IMR-90 (cell line): Measurements from ENCODE around the gene CSNK2A2. TPM values are rescaled to one million over a fixed set of nuclear protein-coding genes. Genes with fewer than 3 reads are reported as not detected.

ENCODE experiments used
- ATAC-seq: fragments of 200-7000 bp; cut with Tn5 transposase; 2 replicates; pipeline ENCODE4 v1.9.1; 2020; ENCODE audit warnings: low read depth, mild to moderate bottlenecking, moderate library complexity
- BruUV-seq: library from RNA; stranded (reverse); fragments of 400-500 nt; replicated peaks from 2 replicates; lab custom pipeline; 2021; lab: Mats Ljungman, UMichigan
- CTCF ChIA-PET: fragments of 300-600 bp; formaldehyde crosslinking; extraction: SDS; loops from one replicate; lab custom pipeline; 2021; ENCODE audit warnings: antibody characterized with exemption; lab: Yijun Ruan, JAX
- POLR2A ChIA-PET: fragments of 300-600 bp; sonication (Branson Sonifier 250); formaldehyde crosslinking; loops from one replicate; lab custom pipeline; 2022; ENCODE audit warnings: antibody characterized with exemption; ENCODE audit not compliant: unreplicated experiment; lab: Charles Lee
- DNase-seq: peaks from one replicate; pipeline ENCODE4 v3.0.0; 2013
- H2AFZ ChIP-seq: replicated peaks from 2 replicates; pipeline ENCODE3; 2013; ENCODE audit warnings: low read length, mild to moderate bottlenecking; ENCODE audit not compliant: poor library complexity
- H2AK5ac ChIP-seq: 2 replicates; pipeline ENCODE4 v1.6.1; 2013; ENCODE audit warnings: low read depth, low read length, inconsistent platforms
- H2AK9ac ChIP-seq: replicated peaks from 2 replicates; pipeline ENCODE3; 2013; ENCODE audit warnings: mild to moderate bottlenecking, low read depth, low read length, moderate library complexity; ENCODE audit not compliant: poor library complexity
- H2BK120ac ChIP-seq: 2 replicates; pipeline ENCODE4 v1.6.1; 2013; ENCODE audit warnings: low read depth, low read length, inconsistent platforms
- H2BK15ac ChIP-seq: 3 replicates; pipeline ENCODE4 v1.6.1; 2013; ENCODE audit warnings: low read depth, low read length, inconsistent platforms
- H2BK20ac ChIP-seq: 2 replicates; pipeline ENCODE4 v1.6.1; 2013; ENCODE audit warnings: low read depth, mild to moderate bottlenecking, inconsistent platforms, low read length, moderate library complexity
- H2BK5ac ChIP-seq: 2 replicates; pipeline ENCODE4 v1.6.1; 2013; ENCODE audit warnings: mild to moderate bottlenecking, low read depth, low read length, inconsistent platforms; ENCODE audit not compliant: poor library complexity, severe bottlenecking
- H3K14ac ChIP-seq: replicated peaks from 2 replicates; pipeline ENCODE4 v1.6.1; 2013; ENCODE audit warnings: low read depth, low read length, inconsistent platforms
- H3K18ac ChIP-seq: 2 replicates; pipeline ENCODE4 v1.6.1; 2013; ENCODE audit warnings: low read depth, low read length, control low read depth
- H3K23ac ChIP-seq: 2 replicates; pipeline ENCODE4 v1.6.1; 2013; ENCODE audit warnings: low read depth, low read length, inconsistent platforms
- H3K27ac ChIP-seq: 2 replicates; pipeline ENCODE4 v1.5.1; 2013; ENCODE audit warnings: mild to moderate bottlenecking, control low read depth, low read length; ENCODE audit not compliant: insufficient read depth
- H3K27me3 ChIP-seq: 2 replicates; pipeline ENCODE4 v1.6.1; 2013; ENCODE audit warnings: low read length; ENCODE audit not compliant: control insufficient read depth, insufficient read depth
- H3K36me3 ChIP-seq: 2 replicates; pipeline ENCODE4 v1.6.1; 2013; ENCODE audit warnings: low read length, mixed read lengths; ENCODE audit not compliant: control insufficient read depth, insufficient read depth
- H3K4ac ChIP-seq: 2 replicates; pipeline ENCODE4 v1.6.1; 2013; ENCODE audit warnings: low read depth, low read length, inconsistent platforms
- H3K4me1 ChIP-seq: 2 replicates; pipeline ENCODE4 v1.6.1; 2013; ENCODE audit warnings: low read length, mixed read lengths; ENCODE audit not compliant: control insufficient read depth, insufficient read depth
- H3K4me2 ChIP-seq: 2 replicates; pipeline ENCODE4 v1.6.1; 2013; ENCODE audit warnings: low read depth, mild to moderate bottlenecking, control low read depth, low read length, moderate library complexity
- H3K4me3 ChIP-seq: 2 replicates; pipeline ENCODE4 v1.5.1; 2013; ENCODE audit warnings: low read depth, mild to moderate bottlenecking, control low read depth, low read length, moderate library complexity; ENCODE audit not compliant: insufficient read depth
- H3K56ac ChIP-seq: 2 replicates; pipeline ENCODE4 v1.6.1; 2013; ENCODE audit warnings: low read length, inconsistent platforms; ENCODE audit not compliant: insufficient read depth; ENCODE audit errors: extremely low read depth
- H3K79me1 ChIP-seq, 2 experiments: 2 replicates each; pipeline ENCODE4 v1.6.1; 2013; ENCODE audit warnings: low read length in 2 of 2, inconsistent platforms in 1 of 2, low read depth in 1 of 2
- H3K9ac ChIP-seq: 2 replicates; pipeline ENCODE4 v1.6.1; 2013; ENCODE audit warnings: low read depth, low read length, control low read depth
- H3K9me1 ChIP-seq: 2 replicates; pipeline ENCODE4 v1.6.1; 2013; ENCODE audit warnings: low read length, inconsistent platforms; ENCODE audit not compliant: insufficient read depth
- H3K9me3 ChIP-seq: 2 replicates; pipeline ENCODE4 v1.6.1; 2013; ENCODE audit warnings: low read length; ENCODE audit not compliant: control insufficient read depth, insufficient read depth
- H4K20me1 ChIP-seq: 2 replicates; pipeline ENCODE4 v1.6.1; 2013; ENCODE audit warnings: low read length, inconsistent platforms; ENCODE audit not compliant: insufficient read depth
- H4K5ac ChIP-seq: 2 replicates; pipeline ENCODE4 v1.6.1; 2013; ENCODE audit warnings: mild to moderate bottlenecking, low read depth, low read length, control low read depth
- H4K8ac ChIP-seq, 2 experiments: 2 replicates each; pipeline ENCODE4 v1.6.1; 2013; ENCODE audit warnings: low read depth in 2 of 2, low read length in 2 of 2, control low read depth in 1 of 2, inconsistent platforms in 1 of 2
- H4K91ac ChIP-seq: 2 replicates; pipeline ENCODE4 v1.6.1; 2013; ENCODE audit warnings: low read depth, low read length, inconsistent platforms; ENCODE audit not compliant: insufficient read depth
- BHLHE40 ChIP-seq: fragments of 150-350 bp; IDR thresholded peaks from 2 replicates; pipeline ENCODE4 v1.6.1; 2016; ENCODE audit warnings: mild to moderate bottlenecking, low read depth, low read length
- CEBPB ChIP-seq: IDR thresholded peaks from 2 replicates; pipeline ENCODE4 v1.6.1; 2012; ENCODE audit warnings: low read depth, low read length, improper control_type of control experiment
- CHD1 ChIP-seq: IDR thresholded peaks from 2 replicates; pipeline ENCODE4 v1.6.1; 2012; ENCODE audit warnings: low read depth, low read length, improper control_type of control experiment
- CTCF ChIP-seq: conservative IDR thresholded peaks from 2 replicates; pipeline ENCODE4 v1.5.1; 2012; ENCODE audit warnings: mild to moderate bottlenecking, low read depth, low read length, improper control_type of control experiment
- ELK1 ChIP-seq: fragments of 150-350 bp; IDR thresholded peaks from 2 replicates; pipeline ENCODE4 v1.6.1; 2016; ENCODE audit warnings: low read depth, mild to moderate bottlenecking, low read length, moderate library complexity, borderline replicate concordance
- FOS ChIP-seq: fragments of 150-350 bp; IDR thresholded peaks from 2 replicates; pipeline ENCODE4 v1.6.1; 2016; ENCODE audit warnings: low read depth, low read length
- MAFK ChIP-seq: IDR thresholded peaks from 2 replicates; pipeline ENCODE4 v1.6.1; 2012; ENCODE audit warnings: low read depth, low read length, improper control_type of control experiment
- MAZ ChIP-seq: IDR thresholded peaks from 2 replicates; pipeline ENCODE4 v1.6.1; 2012; ENCODE audit warnings: low read depth, mild to moderate bottlenecking, low read length, improper control_type of control experiment, moderate library complexity, borderline replicate concordance
- NFE2L2 ChIP-seq: fragments of 150-350 bp; IDR thresholded peaks from 2 replicates; pipeline ENCODE4 v1.6.1; 2016; ENCODE audit warnings: low read depth, mild to moderate bottlenecking, low read length
- POLR2A ChIP-seq: IDR thresholded peaks from 2 replicates; pipeline ENCODE4 v1.6.1; 2012; ENCODE audit warnings: mild to moderate bottlenecking, low read depth, low read length
- RCOR1 ChIP-seq: IDR thresholded peaks from 2 replicates; pipeline ENCODE4 v1.6.1; 2012; ENCODE audit warnings: mild to moderate bottlenecking, low read length, improper control_type of control experiment; ENCODE audit not compliant: insufficient replicate concordance
- SMC3 ChIP-seq: fragments of 150-350 bp; IDR thresholded peaks from 2 replicates; pipeline ENCODE4 v1.6.1; 2016; ENCODE audit warnings: low read depth, mild to moderate bottlenecking, antibody characterized with exemption, low read length, moderate library complexity
- USF2 ChIP-seq: fragments of 150-350 bp; IDR thresholded peaks from 2 replicates; pipeline ENCODE4 v1.6.1; 2017; ENCODE audit warnings: mild to moderate bottlenecking, antibody characterized with exemption, low read length, low read depth
- WGBS, 2 experiments: methylation state at CpG; one replicate each; pipeline versions ENCODE4 v1.1.5 to v1.1.7; 2013; ENCODE audit warnings: missing lambda C conversion rate in 2 of 2; ENCODE audit not compliant: insufficient read length in 1 of 2; ENCODE audit errors: extremely low coverage in 2 of 2; 5-methylcytosine and 5-hydroxymethylcytosine counted together
- dilution Hi-C: fragments of 300-500 bp; cut with HindIII; formaldehyde crosslinking; loops from one replicate; pipeline ENCODE4 v1.14.3; 2018; ENCODE audit warnings: low sequenced_read_pairs; ENCODE audit not compliant: unreplicated experiment
- in situ Hi-C: fragments of 300-500 bp; cut with MboI; formaldehyde crosslinking; loops from 3 replicates; pipeline ENCODE4 v1.14.3; 2019; ENCODE audit warnings: low sequenced_read_pairs, inconsistent platforms, mixed read lengths
- intact Hi-C: fragments of 100-400 bp; cut with micrococcal nuclease; formaldehyde crosslinking; loops from 2 replicates; pipeline ENCODE4 v1.10.0; 2022
- polyA plus RNA-seq, 3 experiments: library from polyadenylated mRNA; depleted of rRNA; stranded (reverse); fragments of >200 nt; gene quantifications; 2 replicates each; pipeline ENCODE4 v1.2.3, GENCODE V29; 2012; ENCODE audit warnings: low replicate concordance in 1 of 3
- total RNA-seq: library from RNA; depleted of rRNA; stranded (reverse); fragments of >200 nt; gene quantifications from 2 replicates; pipeline ENCODE4 v1.2.3, GENCODE V29; 2012

CSNK2A2 gene
- total and polyA plus RNA-seq, 2 of the 4 experiments (the other 2 are of a cell fraction): 15.6 to 27.5 TPM

- Histone ChIP-seq H2AK5ac (no peak overlapping the region), H2BK120ac (no peak overlapping the region), H3K4me2 (no peak overlapping the region; the same call in 1 of the 2 replicates), H3K14ac (no peak overlapping the region), H3K18ac (no peak overlapping the region), H3K9ac (no peak overlapping the region), H3K79me1 (peaks cover 24 to 55% of the 10 kb centered on the region in 2 experiments), H4K91ac (no peak overlapping the region), H4K5ac (no peak overlapping the region), H2AK9ac (peak overlapping the region; percentile 39), H2BK15ac (no peak overlapping the region), H3K27ac (no peak overlapping the region), H3K9me3 (0 out of 2 replicates have a peak, but pooled peaks cover 2% of the 10 kb centered on the region), H3K4me3 (no peak overlapping the region), H2BK20ac (no peak overlapping the region), H4K8ac (no peak overlapping the region), H2BK5ac (no peak overlapping the region), H3K4ac (no peak overlapping the region), H3K4me1 (peaks cover 22% of the 10 kb centered on the region), H3K23ac (peak overlapping the region; percentile 17; the same call in 1 of the 2 replicates), H3K56ac (no peak overlapping the region), H3K9me1 (peaks cover 23% of the 10 kb centered on the region), H4K20me1 (peaks cover 61% of the 10 kb centered on the region), H2AFZ (no peak overlapping the region), H3K36me3 (no peaks in the 10 kb centered on the region), H3K27me3 (no peaks in the 10 kb centered on the region)
- TF ChIP-seq MAZ: no peak
- no peak for TF ChIP-seq RCOR1
- TF ChIP-seq SMC3: no peak
- TF ChIP-seq BHLHE40: no peak
- TF ChIP-seq USF2: no peak
- no peak for TF ChIP-seq MAFK
- TF ChIP-seq FOS: no peak
- no peak for TF ChIP-seq NFE2L2
- no peak for TF ChIP-seq POLR2A
- TF ChIP-seq CEBPB: no peak
- TF ChIP-seq CTCF: no peak
- TF ChIP-seq ELK1: no peak
- no peak for TF ChIP-seq CHD1
- no peak for ATAC-seq
- DNase-seq: no peak
- ChIA-PET CTCF (interaction anchor here (0.6 to 1.2 kb wide), 3 partner anchors 10 to 125 kb away, joined by 3 to 4 read pairs (median 3); partner anchors contain the start of gene USB1), POLR2A (no interaction called here)
- in situ Hi-C loops: loop anchor here (5.0 kb wide), 1 partner anchor 104 kb away; no protein-coding TSS in a partner anchor
- no TSS peak for BruUV-seq
- intact Hi-C loops: loop anchor here (5.0 kb wide), 1 partner anchor 389 kb away; the partner anchor contains the start of gene KATNB1
- WGBS, 2 experiments: 87% methylated on average over 3 of the region's 10 CpGs; no CpG with 5 or more reads in 1 of the 2 experiments
- dilution Hi-C loops: no loop called here
These were observed 72.0 kb downstream of the CSNK2A2 start for GRCh38 chr16:58125781-58126335.
